Measurements from ENCODE around the gene STARD3. TPM values are rescaled to one million over a fixed set of nuclear protein-coding genes. Genes with fewer than 3 reads are reported as not detected.

The STARD3 gene
- total and polyA plus RNA-seq, 2 donors (not counting 3 experiments of a cell fraction or from before 2014, with no cell fraction given): 51.0 to 75.7 TPM

DNA sequence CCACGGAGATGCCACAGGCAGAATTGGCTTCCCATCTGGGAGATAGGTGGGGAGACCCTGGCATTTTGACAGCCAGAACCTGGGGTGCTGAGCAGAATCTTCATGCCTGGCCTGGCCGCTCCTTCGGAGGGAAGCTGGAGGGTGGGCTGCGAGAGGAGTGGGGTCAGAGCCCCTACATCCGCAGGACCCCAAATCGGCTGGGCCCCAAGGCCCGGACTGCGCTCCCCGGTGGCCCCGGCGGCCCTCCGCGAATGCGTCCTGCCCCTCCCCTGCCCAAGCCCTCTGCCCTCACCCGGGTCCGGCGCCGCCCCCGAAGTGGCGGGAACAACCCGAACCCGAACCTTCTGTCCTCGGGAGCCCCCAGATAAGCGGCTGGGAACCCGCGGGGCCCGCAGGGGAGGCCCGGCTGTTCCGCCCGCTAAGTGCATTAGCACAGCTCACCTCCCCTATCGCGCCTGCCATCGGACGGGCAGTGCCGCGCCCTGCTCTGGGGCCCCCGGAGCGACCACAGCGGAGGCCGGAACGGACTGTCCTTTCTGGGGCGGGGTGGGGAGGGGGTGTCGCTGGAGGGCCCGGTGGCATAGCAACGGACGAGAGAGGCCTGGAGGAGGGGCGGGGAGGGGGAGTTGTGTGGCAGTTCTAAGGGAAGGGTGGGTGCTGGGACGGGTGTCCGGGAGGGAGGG, 30.5 kb downstream of the STARD3 start:
- TF ChIP-seq CTCF (IDR thresholded peaks at IDR 0.05; ENCODE audit: extremely low read depth in 1 of 2, insufficient read depth in 1 of 2, low read depth in 1 of 2, low read length in 2 of 2): no peak
- TF ChIP-seq EZH2 (IDR thresholded peaks at IDR 0.05; ENCODE audit: borderline replicate concordance, low read depth, low read length, severe bottlenecking): peak; percentile 79
- H3K9ac ChIP-seq (replicated peaks; ENCODE audit: extremely low read depth, insufficient read depth, low read length): no peak overlapping the region
- H3K36me3 ChIP-seq (ENCODE audit: control insufficient read depth in 2 of 2, extremely low read depth in 1 of 2, insufficient read depth in 2 of 2, low read length in 2 of 2): no peaks in the 10 kb centered on the region
- H3K4me3 ChIP-seq (replicated peaks in 1 of 3; ENCODE audit: insufficient read depth in 1 of 3, low read depth in 1 of 3, low read length in 3 of 3): no peak overlapping the region
- no TSS peak for BruUV-seq (replicated peaks)
- ChIA-PET CTCF (interaction anchor here (0.9 to 13.1 kb wide), 7 partner anchors 14 to 48 kb away, joined by 3 to 291 read pairs (median 8); no protein-coding TSS in a partner anchor), POLR2A (interaction anchor here (0.6 to 0.7 kb wide), 2 partner anchors 48 to 62 kb away, joined by 5 to 9 read pairs; no protein-coding TSS in a partner anchor)
- no peaks in the 10 kb centered on the region for H3K4me1 ChIP-seq (ENCODE audit: control insufficient read depth, extremely low read depth, insufficient read depth, low read length)
- H4K20me1 ChIP-seq (replicated peaks; ENCODE audit: control insufficient read depth, extremely low read depth, insufficient read depth, low read length): no peaks in the 10 kb centered on the region
- no peak overlapping the region for H3K27ac ChIP-seq (ENCODE audit: insufficient read depth, low read depth, low read length)
- dilution Hi-C loops (cut with MboI; ENCODE audit: extremely low pct_ligation_motif_present, low sequenced_read_pairs): no loop called here
- peaks cover 6 to 10% of the 10 kb centered on the region in 2 experiments for H3K27me3 ChIP-seq (ENCODE audit: control insufficient read depth in 2 of 2, insufficient read depth in 2 of 2, low read length in 2 of 2)
- H2AFZ ChIP-seq (ENCODE audit: low read depth, low read length): no peak overlapping the region
- FAIRE-seq: no peak
- H3K9me3 ChIP-seq (replicated peaks; ENCODE audit: control insufficient read depth, insufficient read depth, low read length): no peaks in the 10 kb centered on the region
- H3K4me2 ChIP-seq (ENCODE audit: insufficient read depth, low read length): no peak overlapping the region
- no peaks in the 10 kb centered on the region for H3K9me1 ChIP-seq (replicated peaks; ENCODE audit: control insufficient read depth, extremely low read depth, insufficient read depth, low read length)
- DNase-seq (ENCODE audit: low read depth, low spot score): no peak
- no peaks in the 10 kb centered on the region for H3K79me2 ChIP-seq (ENCODE audit: control insufficient read depth, insufficient read depth, low read length)
- intact Hi-C loops (cut with micrococcal nuclease): no loop called here

Data from endothelial cell of umbilical vein (primary cell).